ENCODE results near the gene SKIC3.

- TF ChIP-seq CTCF (IDR thresholded peaks at IDR 0.05; ENCODE audit: poor library complexity) = no peak
- no peak for TF ChIP-seq EZH2 (IDR thresholded peaks at IDR 0.05; ENCODE audit: borderline replicate concordance)
- TF ChIP-seq EZH2phosphoT487 (IDR thresholded peaks at IDR 0.05; ENCODE audit: low read depth, severe bottlenecking, unreplicated experiment) = no peak
These were observed 29.2 kb upstream of the SKIC3 start for GRCh38 chr5:95583992-95584391.

All from hepatocyte (in vitro differentiated cells).